ENCODE results near the gene WNT6.

WNT6 gene

GRCh38 chr2:218820746-218821369, 38.7 kb upstream of the WNT6 start:
- no peak for FAIRE-seq
- DNase-seq (ENCODE audit: insufficient read length) = no peak
- TF ChIP-seq TAF1 (IDR thresholded peaks at IDR 0.05; ENCODE audit: borderline replicate concordance, low read depth, low read length) (no peak), POLR2AphosphoS5 (IDR thresholded peaks at IDR 0.05; ENCODE audit: low read depth, low read length) (no peak), POLR2A (IDR thresholded peaks at IDR 0.05; ENCODE audit: low read depth, low read length) (no peak)

GRCh38 chr2:218821605-218822211, 37.9 kb upstream of the WNT6 start:
- DNase-seq (ENCODE audit: insufficient read length) (no peak), FAIRE-seq (no peak)
- TF ChIP-seq TAF1 (IDR thresholded peaks at IDR 0.05; ENCODE audit: borderline replicate concordance, low read depth, low read length) (no peak), POLR2AphosphoS5 (IDR thresholded peaks at IDR 0.05; ENCODE audit: low read depth, low read length) (no peak), POLR2A (IDR thresholded peaks at IDR 0.05; ENCODE audit: low read depth, low read length) (no peak)

GRCh38 chr2:218822622-218823021, 37.0 kb upstream of the WNT6 start:
- DNase-seq (ENCODE audit: insufficient read length) (no peak), FAIRE-seq (no peak)
- no peak for TF ChIP-seq TAF1 (IDR thresholded peaks at IDR 0.05; ENCODE audit: borderline replicate concordance, low read depth, low read length)
- TF ChIP-seq POLR2AphosphoS5 (IDR thresholded peaks at IDR 0.05; ENCODE audit: low read depth, low read length) = no peak
- no peak for TF ChIP-seq POLR2A (IDR thresholded peaks at IDR 0.05; ENCODE audit: low read depth, low read length)

GRCh38 chr2:218823196-218823855, 36.3 kb upstream of the WNT6 start:
- no peak for TF ChIP-seq POLR2A (IDR thresholded peaks at IDR 0.05; ENCODE audit: low read depth, low read length)
- TF ChIP-seq POLR2AphosphoS5 (IDR thresholded peaks at IDR 0.05; ENCODE audit: low read depth, low read length) = no peak
- TF ChIP-seq TAF1 (IDR thresholded peaks at IDR 0.05; ENCODE audit: borderline replicate concordance, low read depth, low read length) = no peak
- no peak for FAIRE-seq
- no peak for DNase-seq (ENCODE audit: insufficient read length)

- no peak for FAIRE-seq
- no peak for DNase-seq (ENCODE audit: insufficient read length)
- TF ChIP-seq POLR2AphosphoS5 (IDR thresholded peaks at IDR 0.05; ENCODE audit: low read depth, low read length) (no peak), TAF1 (IDR thresholded peaks at IDR 0.05; ENCODE audit: borderline replicate concordance, low read depth, low read length) (no peak), POLR2A (IDR thresholded peaks at IDR 0.05; ENCODE audit: low read depth, low read length) (no peak)
Observed at GRCh38 chr2:218824004-218824403, 35.6 kb upstream of the WNT6 start.

GRCh38 chr2:218826791-218827190, 32.8 kb upstream of the WNT6 start:
- TF ChIP-seq POLR2AphosphoS5 (IDR thresholded peaks at IDR 0.05; ENCODE audit: low read depth, low read length) (no peak), TAF1 (IDR thresholded peaks at IDR 0.05; ENCODE audit: borderline replicate concordance, low read depth, low read length) (no peak), POLR2A (IDR thresholded peaks at IDR 0.05; ENCODE audit: low read depth, low read length) (no peak)
- no peak for FAIRE-seq
- no peak for DNase-seq (ENCODE audit: insufficient read length)

- no peak for DNase-seq (ENCODE audit: insufficient read length)
- FAIRE-seq = no peak
- TF ChIP-seq TAF1 (IDR thresholded peaks at IDR 0.05; ENCODE audit: borderline replicate concordance, low read depth, low read length) (no peak), POLR2AphosphoS5 (IDR thresholded peaks at IDR 0.05; ENCODE audit: low read depth, low read length) (no peak), POLR2A (IDR thresholded peaks at IDR 0.05; ENCODE audit: low read depth, low read length) (no peak)
Observed at GRCh38 chr2:218827701-218828476, 31.7 kb upstream of the WNT6 start.

GRCh38 chr2:218828477-218828778, 31.2 kb upstream of the WNT6 start:
- no peak for TF ChIP-seq POLR2A (IDR thresholded peaks at IDR 0.05; ENCODE audit: low read depth, low read length)
- no peak for TF ChIP-seq TAF1 (IDR thresholded peaks at IDR 0.05; ENCODE audit: borderline replicate concordance, low read depth, low read length)
- TF ChIP-seq POLR2AphosphoS5 (IDR thresholded peaks at IDR 0.05; ENCODE audit: low read depth, low read length) = no peak
- DNase-seq (ENCODE audit: insufficient read length) (no peak), FAIRE-seq (no peak)

- DNase-seq (ENCODE audit: insufficient read length) = no peak
- no peak for TF ChIP-seq TAF1 (IDR thresholded peaks at IDR 0.05; ENCODE audit: borderline replicate concordance, low read depth, low read length)
- TF ChIP-seq POLR2A (IDR thresholded peaks at IDR 0.05; ENCODE audit: low read depth, low read length) = no peak
- no peak for TF ChIP-seq POLR2AphosphoS5 (IDR thresholded peaks at IDR 0.05; ENCODE audit: low read depth, low read length)
- no peak for FAIRE-seq
Observed at GRCh38 chr2:218829868-218830451, 29.6 kb upstream of the WNT6 start.

GRCh38 chr2:218830526-218831306, 28.9 kb upstream of the WNT6 start:
- DNase-seq (ENCODE audit: insufficient read length) (no peak), FAIRE-seq (no peak)
- TF ChIP-seq POLR2AphosphoS5 (IDR thresholded peaks at IDR 0.05; ENCODE audit: low read depth, low read length) (no peak), POLR2A (IDR thresholded peaks at IDR 0.05; ENCODE audit: low read depth, low read length) (no peak), TAF1 (IDR thresholded peaks at IDR 0.05; ENCODE audit: borderline replicate concordance, low read depth, low read length) (no peak)
